HEK293T (cell line): ENCODE results near the gene MAD2L1.

ENCODE experiments used
- CTCF ChIA-PET: fragments of 350-600 bp; formaldehyde crosslinking; extraction: SDS; loops from one replicate; lab custom pipeline; 2021; ENCODE audit warnings: antibody characterized with exemption, inconsistent platforms; lab: Yijun Ruan, JAX
- POLR2A ChIA-PET: fragments of 350-600 bp; formaldehyde crosslinking; extraction: SDS; loops from one replicate; lab custom pipeline; 2020; ENCODE audit warnings: antibody characterized with exemption, inconsistent platforms; lab: Yijun Ruan, JAX
- DNase-seq: peaks from one replicate; pipeline ENCODE4 v3.0.0; 2012; ENCODE audit warnings: mixed read lengths; ENCODE audit errors: extremely low spot score
- ARNT ChIP-seq: fragments of 450-650 bp; IDR thresholded peaks from 2 replicates; pipeline ENCODE4 v1.6.1; 2017; ENCODE audit warnings: mild to moderate bottlenecking
- BHLHE40 ChIP-seq: fragments of 450-650 bp; IDR thresholded peaks from 2 replicates; pipeline ENCODE4 v1.6.1; 2016; ENCODE audit warnings: mild to moderate bottlenecking, moderate library complexity, borderline replicate concordance
- CTBP1 ChIP-seq: fragments of 450-650 bp; IDR thresholded peaks from 2 replicates; pipeline ENCODE4 v1.6.1; 2016; ENCODE audit warnings: borderline replicate concordance
- ELF4 ChIP-seq: fragments of 450-650 bp; IDR thresholded peaks from 2 replicates; pipeline ENCODE4 v1.6.1; 2017; ENCODE audit warnings: antibody characterized with exemption
- FOXA1 ChIP-seq: fragments of 450-650 bp; IDR thresholded peaks from 2 replicates; pipeline ENCODE4 v1.6.1; 2016; ENCODE audit warnings: mild to moderate bottlenecking
- FOXK2 ChIP-seq: fragments of 450-650 bp; IDR thresholded peaks from 2 replicates; pipeline ENCODE4 v1.6.1; 2016; ENCODE audit warnings: mild to moderate bottlenecking
- FOXM1 ChIP-seq: fragments of 450-650 bp; IDR thresholded peaks from 2 replicates; pipeline ENCODE4 v1.6.1; 2017; ENCODE audit warnings: mild to moderate bottlenecking, borderline replicate concordance
- HDGF ChIP-seq: fragments of 450-650 bp; IDR thresholded peaks from 2 replicates; pipeline ENCODE4 v1.6.1; 2017; ENCODE audit warnings: antibody characterized with exemption, borderline replicate concordance
- L3MBTL2 ChIP-seq: fragments of 450-650 bp; conservative IDR thresholded peaks from 2 replicates; pipeline ENCODE4 v1.6.1; 2016; ENCODE audit warnings: mild to moderate bottlenecking
- LEF1 ChIP-seq: fragments of 450-650 bp; IDR thresholded peaks from 2 replicates; pipeline ENCODE4 v1.6.1; 2017; ENCODE audit warnings: mild to moderate bottlenecking, borderline replicate concordance
- NFRKB ChIP-seq: fragments of 450-650 bp; IDR thresholded peaks from 2 replicates; pipeline ENCODE4 v1.6.1; 2016; ENCODE audit warnings: mild to moderate bottlenecking, moderate library complexity
- SP1 ChIP-seq: fragments of 450-650 bp; IDR thresholded peaks from 2 replicates; pipeline ENCODE4 v1.6.1; 2017
- SUZ12 ChIP-seq: fragments of 450-650 bp; IDR thresholded peaks from 2 replicates; pipeline ENCODE4 v1.6.1; 2016; ENCODE audit warnings: mild to moderate bottlenecking
- TARDBP ChIP-seq: fragments of 450-650 bp; IDR thresholded peaks from 2 replicates; pipeline ENCODE4 v1.6.1; 2016
- ZNF384 ChIP-seq: fragments of 450-650 bp; IDR thresholded peaks from 2 replicates; pipeline ENCODE4 v1.6.1; 2016
- TF ChIP-seq, protein P1 (sequence below): fragments of 450-650 bp; IDR thresholded peaks from 2 replicates; pipeline ENCODE4 v1.6.1; 2016

The MAD2L1 gene

DNA sequence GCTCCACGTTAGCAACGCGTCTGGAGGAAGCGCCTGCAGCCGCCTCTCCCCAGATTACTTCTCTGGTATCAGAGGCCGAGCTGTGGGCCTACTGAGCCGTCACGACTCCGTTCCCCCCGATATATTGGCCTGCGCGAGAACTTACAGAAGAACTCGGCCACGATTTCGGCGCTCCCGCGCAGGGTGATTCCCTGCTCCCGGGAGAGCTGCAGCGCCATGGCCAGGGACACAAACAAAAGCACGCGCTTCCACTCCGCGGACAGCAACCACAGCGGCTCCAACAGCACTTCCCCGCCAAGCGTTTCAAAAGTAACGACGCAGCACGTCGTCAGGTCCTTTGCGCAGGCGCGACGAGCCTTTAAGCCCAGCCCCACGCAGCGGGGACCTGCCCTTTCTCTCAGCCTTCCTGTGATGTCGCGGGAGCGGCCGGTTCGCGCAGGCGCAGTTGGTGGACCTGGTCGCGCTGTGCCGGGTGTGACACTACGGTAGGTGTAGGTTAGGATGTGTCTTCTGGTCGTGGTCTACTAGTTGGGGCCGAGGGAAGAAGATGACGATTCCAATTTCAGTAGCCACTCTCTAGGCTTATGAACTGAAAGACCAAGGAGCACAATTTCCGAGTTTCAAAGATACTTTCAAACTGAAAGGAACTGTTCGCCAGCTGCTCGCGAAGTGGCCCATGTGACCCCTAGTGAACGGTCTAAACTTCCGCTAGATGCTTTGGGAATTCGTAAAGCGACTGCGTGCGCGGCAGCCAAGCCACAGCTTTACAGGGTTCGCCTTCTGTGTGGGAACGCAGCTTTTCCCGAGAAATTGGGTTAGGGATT lies at the start of gene MAD2L1:
MAD2L1 (minus strand) TSS at position 332 of the 824 bp plus-strand sequence; CDS start at position 218, 114 bp downstream.
- ChIA-PET POLR2A (interaction anchor here (1.2 to 1.3 kb wide), 2 partner anchors 9 to 331 kb away, joined by 3 to 6 read pairs; no protein-coding TSS in a partner anchor), CTCF (no interaction called here)
- peak; percentile 95 for DNase-seq
- no peak for TF ChIP-seq NFRKB
- peak; percentile 63 for TF ChIP-seq L3MBTL2

DNA sequence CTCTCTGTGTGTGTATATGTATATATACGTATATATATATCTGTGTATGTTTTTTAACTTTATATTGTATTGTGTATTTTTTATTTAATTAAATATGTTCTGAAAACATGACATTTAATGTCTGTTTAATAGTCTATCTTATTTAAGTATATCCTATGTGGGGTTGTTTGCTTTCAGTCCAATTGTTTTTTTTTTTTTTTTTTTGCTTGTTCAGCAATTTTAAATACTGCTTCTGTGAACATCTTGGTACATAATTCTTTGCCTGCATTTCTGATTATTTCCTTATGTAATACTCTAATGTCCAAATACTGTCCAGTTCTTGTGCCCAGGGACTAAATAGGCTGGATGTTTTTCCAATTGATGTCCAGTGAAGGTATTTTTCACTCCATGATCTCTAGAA lies 45.1 kb upstream of the MAD2L1 start:
- no peak for TF ChIP-seq FOXK2
- no peak for TF ChIP-seq SUZ12
- TF ChIP-seq BHLHE40: no peak
- TF ChIP-seq FOXA1: no peak
- no peak for TF ChIP-seq ARNT
- no peak for TF ChIP-seq CTBP1
- TF ChIP-seq FOXM1: no peak
- no peak for TF ChIP-seq TARDBP
- no peak for TF ChIP-seq ELF4
- TF ChIP-seq ZNF384: no peak
- TF ChIP-seq, protein P1, sequence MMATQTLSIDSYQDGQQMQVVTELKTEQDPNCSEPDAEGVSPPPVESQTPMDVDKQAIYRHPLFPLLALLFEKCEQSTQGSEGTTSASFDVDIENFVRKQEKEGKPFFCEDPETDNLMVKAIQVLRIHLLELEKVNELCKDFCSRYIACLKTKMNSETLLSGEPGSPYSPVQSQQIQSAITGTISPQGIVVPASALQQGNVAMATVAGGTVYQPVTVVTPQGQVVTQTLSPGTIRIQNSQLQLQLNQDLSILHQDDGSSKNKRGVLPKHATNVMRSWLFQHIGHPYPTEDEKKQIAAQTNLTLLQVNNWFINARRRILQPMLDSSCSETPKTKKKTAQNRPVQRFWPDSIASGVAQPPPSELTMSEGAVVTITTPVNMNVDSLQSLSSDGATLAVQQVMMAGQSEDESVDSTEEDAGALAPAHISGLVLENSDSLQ: no peak
- no peak for TF ChIP-seq SP1
- no peak for TF ChIP-seq LEF1
- no peak for TF ChIP-seq L3MBTL2
- TF ChIP-seq NFRKB: no peak
- ChIA-PET CTCF (no interaction called here), POLR2A (no interaction called here)

DNA sequence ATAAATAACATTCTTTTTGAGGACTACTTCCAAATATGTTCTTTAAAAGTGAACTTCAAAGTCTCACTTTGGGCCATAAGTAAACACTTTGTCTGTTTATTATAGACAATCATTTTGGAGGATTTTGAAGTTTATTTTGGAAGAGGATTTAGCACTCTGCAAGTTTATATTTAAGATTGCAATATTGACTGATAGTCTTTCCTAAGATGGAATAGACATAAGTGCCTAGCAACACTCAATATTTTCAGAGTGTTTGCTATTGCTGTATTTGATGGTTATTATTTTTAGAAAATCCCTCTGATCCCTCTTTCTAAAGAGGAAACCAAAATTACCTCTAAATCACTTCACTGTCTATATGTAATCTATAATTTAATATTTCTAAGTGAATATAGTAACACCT lies 42.8 kb upstream of the MAD2L1 start:
- TF ChIP-seq, protein P1: no peak
- no peak for TF ChIP-seq FOXK2
- TF ChIP-seq BHLHE40: no peak
- TF ChIP-seq LEF1: no peak
- no peak for TF ChIP-seq CTBP1
- TF ChIP-seq ELF4: no peak
- TF ChIP-seq SP1: no peak
- no peak for TF ChIP-seq L3MBTL2
- TF ChIP-seq ARNT: no peak
- TF ChIP-seq FOXM1: no peak
- no peak for TF ChIP-seq SUZ12
- TF ChIP-seq HDGF: no peak
- no peak for TF ChIP-seq NFRKB
- TF ChIP-seq FOXA1: no peak
- no peak for TF ChIP-seq ZNF384
- TF ChIP-seq TARDBP: no peak
- ChIA-PET POLR2A (no interaction called here), CTCF (no interaction called here)
- DNase-seq: no peak

More for the DNA sequence above, 45.1 kb upstream of the MAD2L1 start:
- DNase-seq: no peak

DNA sequence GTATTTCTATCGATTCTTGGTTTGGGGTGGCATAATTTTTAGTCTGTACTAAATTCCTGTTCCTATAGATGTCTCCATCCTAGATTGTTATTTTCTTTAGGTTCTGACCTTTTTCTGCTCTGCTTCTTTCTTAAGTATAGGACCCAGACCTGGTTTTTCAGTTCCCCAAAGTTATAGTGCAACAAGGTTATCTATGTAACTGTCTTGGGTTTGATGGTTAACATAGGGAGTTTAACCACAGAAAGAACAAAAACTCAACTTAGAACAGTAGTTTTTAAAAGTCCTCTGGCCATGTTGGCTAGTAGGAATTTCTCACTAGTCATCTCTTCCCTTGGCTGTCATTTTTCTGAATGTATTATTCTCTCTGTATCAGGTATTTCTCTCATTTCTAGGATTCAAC lies 38.8 kb upstream of the MAD2L1 start:
- ChIA-PET CTCF (no interaction called here), POLR2A (no interaction called here)
- DNase-seq: no peak
- TF ChIP-seq, protein P1: no peak
- TF ChIP-seq LEF1: no peak
- no peak for TF ChIP-seq ZNF384
- TF ChIP-seq ARNT: no peak
- no peak for TF ChIP-seq BHLHE40
- TF ChIP-seq FOXA1: no peak
- TF ChIP-seq SP1: no peak
- no peak for TF ChIP-seq TARDBP
- no peak for TF ChIP-seq NFRKB
- TF ChIP-seq L3MBTL2: no peak
- no peak for TF ChIP-seq SUZ12
- no peak for TF ChIP-seq FOXK2
- TF ChIP-seq HDGF: no peak
- TF ChIP-seq ELF4: no peak
- TF ChIP-seq FOXM1: no peak

DNA sequence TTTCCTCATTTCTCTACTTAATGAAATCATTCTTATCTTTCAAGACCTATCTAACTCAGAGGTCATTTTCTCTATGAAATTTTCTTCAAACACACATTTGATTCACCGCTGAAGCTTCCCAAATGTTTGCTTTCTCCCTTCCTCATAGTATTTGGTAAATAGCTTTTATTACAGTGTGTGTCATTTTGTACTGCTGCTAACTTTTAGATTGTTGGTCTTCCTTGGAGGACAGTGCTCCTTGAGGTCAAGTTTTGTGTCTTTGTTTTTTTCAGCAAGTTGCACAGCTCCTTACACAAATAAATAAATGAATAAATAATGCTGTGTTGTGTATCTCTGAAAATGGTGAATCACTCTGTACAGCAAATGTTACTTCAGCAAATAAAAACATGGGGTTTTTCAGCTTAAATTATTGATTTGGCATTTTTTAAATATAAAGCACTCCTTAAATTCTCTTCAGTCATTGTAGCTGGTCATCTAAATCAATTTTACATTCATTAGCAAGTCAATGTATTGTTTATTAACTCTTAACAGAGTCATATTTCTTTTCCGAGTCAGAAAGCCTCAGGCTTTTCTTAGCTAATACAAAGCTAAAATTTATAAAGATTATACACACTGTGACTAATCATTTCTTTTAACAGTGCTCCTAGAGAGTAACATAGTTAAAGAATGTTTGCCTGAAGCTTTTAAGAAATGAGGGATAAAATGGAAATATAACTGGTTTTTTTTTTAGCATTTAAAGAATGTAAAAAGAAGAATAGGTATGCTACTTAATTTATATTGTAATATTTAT lies 30.1 kb upstream of the MAD2L1 start:
- TF ChIP-seq FOXK2 (no peak), ZNF384 (no peak), L3MBTL2 (no peak), ELF4 (no peak), ARNT (no peak), BHLHE40 (no peak), SP1 (no peak), CTBP1 (no peak), HDGF (no peak), FOXA1 (no peak), FOXM1 (no peak), TARDBP (no peak), SUZ12 (no peak), NFRKB (no peak), LEF1 (no peak)
- TF ChIP-seq, protein P1: no peak
- DNase-seq: no peak
- ChIA-PET CTCF (no interaction called here), POLR2A (no interaction called here)
